Mesendoderm (in vitro differentiated cells): ENCODE measurements around the gene MYCT1.
A peak's percentile ranks its signal among the peaks of the same experiment; 100 is the strongest.

ENCODE experiments used
- DNase-seq: peaks from one replicate; pipeline ENCODE4 v3.0.0; 2013
- H2AK5ac ChIP-seq: 2 replicates; pipeline ENCODE4 v1.6.1; 2013; ENCODE audit warnings: low read length, inconsistent platforms
- H2BK120ac ChIP-seq: 2 replicates; pipeline ENCODE4 v1.6.1; 2013; ENCODE audit warnings: low read depth, mild to moderate bottlenecking, low read length, moderate library complexity, mixed read lengths
- H2BK15ac ChIP-seq: replicated peaks from 2 replicates; pipeline ENCODE4 v1.6.1; 2013; ENCODE audit warnings: low read depth, mild to moderate bottlenecking, moderate library complexity
- H2BK5ac ChIP-seq: 2 replicates; pipeline ENCODE4 v1.6.1; 2013; ENCODE audit warnings: low read length, inconsistent platforms
- H3K18ac ChIP-seq: 2 replicates; pipeline ENCODE4 v1.6.1; 2013; ENCODE audit warnings: mild to moderate bottlenecking, low read length, mixed read lengths
- H3K23ac ChIP-seq: one replicate; pipeline ENCODE4 v1.6.1; 2013; ENCODE audit warnings: low read length
- H3K27ac ChIP-seq: 2 replicates; pipeline ENCODE4 v1.5.1; 2013; ENCODE audit warnings: low read depth, mild to moderate bottlenecking, inconsistent platforms, low read length, moderate library complexity
- H3K27me3 ChIP-seq: 2 replicates; pipeline ENCODE4 v1.6.1; 2013; ENCODE audit warnings: low read length, control low read depth, mild to moderate bottlenecking, inconsistent platforms; ENCODE audit not compliant: insufficient read depth, poor library complexity
- H3K36me3 ChIP-seq: 2 replicates; pipeline ENCODE4 v1.6.1; 2013; ENCODE audit warnings: low read length, inconsistent platforms; ENCODE audit not compliant: control insufficient read depth, insufficient read depth
- H3K4ac ChIP-seq: one replicate; pipeline ENCODE4 v1.6.1; 2013; ENCODE audit warnings: low read depth, mild to moderate bottlenecking, low read length, moderate library complexity
- H3K4me1 ChIP-seq: 2 replicates; pipeline ENCODE4 v1.6.1; 2013; ENCODE audit warnings: low read depth, low read length, inconsistent platforms; ENCODE audit not compliant: control insufficient read depth
- H3K4me2 ChIP-seq: 2 replicates; pipeline ENCODE4 v1.6.1; 2013; ENCODE audit warnings: low read length
- H3K4me3 ChIP-seq: 2 replicates; pipeline ENCODE4 v1.5.1; 2013; ENCODE audit warnings: mild to moderate bottlenecking, low read length
- H3K56ac ChIP-seq: one replicate; pipeline ENCODE4 v1.6.1; 2013; ENCODE audit warnings: low read length
- H3K79me1 ChIP-seq: 2 replicates; pipeline ENCODE4 v1.6.1; 2013; ENCODE audit warnings: low read length, inconsistent platforms
- H3K79me2 ChIP-seq: 2 replicates; pipeline ENCODE4 v1.6.1; 2013; ENCODE audit warnings: mild to moderate bottlenecking, low read length; ENCODE audit not compliant: control insufficient read depth, insufficient read depth
- H3K9ac ChIP-seq: 2 replicates; pipeline ENCODE4 v1.6.1; 2013; ENCODE audit warnings: low read length, inconsistent platforms
- H4K5ac ChIP-seq: one replicate; pipeline ENCODE4 v1.6.1; 2013; ENCODE audit warnings: low read length
- H4K8ac ChIP-seq: one replicate; pipeline ENCODE4 v1.6.1; 2013; ENCODE audit warnings: low read depth, mild to moderate bottlenecking, control low read depth, low read length, moderate library complexity
- WGBS: extraction: QIAGEN DNeasy Blood & Tissue Kit; methylation state at CpG from one replicate; pipeline ENCODE4 v1.1.7; 2013; ENCODE audit warnings: low lambda C conversion rate, missing lambda C conversion rate; ENCODE audit not compliant: insufficient coverage; ENCODE audit errors: extremely low coverage; 5-methylcytosine and 5-hydroxymethylcytosine counted together

MYCT1 gene

GRCh38 chr6:152746172-152746553 lies 48.5 kb downstream of the MYCT1 start:
- H2AK5ac ChIP-seq = no peak overlapping the region
- no peak overlapping the region for H3K18ac ChIP-seq
- no peaks in the 10 kb centered on the region for H3K4me1 ChIP-seq
- H3K4me3 ChIP-seq = no peak overlapping the region
- no peaks in the 10 kb centered on the region for H3K79me1 ChIP-seq
- no peak overlapping the region for H3K4ac ChIP-seq
- no peak overlapping the region for H4K8ac ChIP-seq
- H3K36me3 ChIP-seq = no peaks in the 10 kb centered on the region
- no peak overlapping the region for H2BK15ac ChIP-seq
- H3K23ac ChIP-seq = no peak overlapping the region
- H2BK120ac ChIP-seq = no peak overlapping the region
- no peak overlapping the region for H4K5ac ChIP-seq
- H3K79me2 ChIP-seq = no peaks in the 10 kb centered on the region
- H3K9ac ChIP-seq = no peak overlapping the region
- no peak overlapping the region for H3K27ac ChIP-seq
- no peak for DNase-seq
- H3K4me2 ChIP-seq = no peak overlapping the region
- WGBS = no CpG with 5 or more reads among the region's 2 CpGs
- no peaks in the 10 kb centered on the region for H3K27me3 ChIP-seq
- no peak overlapping the region for H2BK5ac ChIP-seq
- no peak overlapping the region for H3K56ac ChIP-seq

- no peak overlapping the region for H2BK15ac ChIP-seq
- H4K5ac ChIP-seq = no peak overlapping the region
- H3K4ac ChIP-seq = no peak overlapping the region
- no peaks in the 10 kb centered on the region for H3K36me3 ChIP-seq
- H3K4me2 ChIP-seq = no peak overlapping the region
- no peak overlapping the region for H3K27ac ChIP-seq
- H3K56ac ChIP-seq = no peak overlapping the region
- H3K79me2 ChIP-seq = no peaks in the 10 kb centered on the region
- H2BK5ac ChIP-seq = no peak overlapping the region
- H3K23ac ChIP-seq = no peak overlapping the region
- H3K18ac ChIP-seq = no peak overlapping the region
- H3K27me3 ChIP-seq = no peaks in the 10 kb centered on the region
- no CpG with 5 or more reads among the region's 1 CpG for WGBS
- H3K79me1 ChIP-seq = no peaks in the 10 kb centered on the region
- H2AK5ac ChIP-seq = no peak overlapping the region
- no peak overlapping the region for H2BK120ac ChIP-seq
- peak; percentile 9 for DNase-seq
- H3K9ac ChIP-seq = no peak overlapping the region
- H4K8ac ChIP-seq = no peak overlapping the region
- no peaks in the 10 kb centered on the region for H3K4me1 ChIP-seq
- no peak overlapping the region for H3K4me3 ChIP-seq
Measured at GRCh38 chr6:152748843-152749242, 51.1 kb downstream of the MYCT1 start.

GRCh38 chr6:152749336-152749735 lies 51.6 kb downstream of the MYCT1 start:
- H3K79me1 ChIP-seq = no peaks in the 10 kb centered on the region
- DNase-seq = no peak

GRCh38 chr6:152750694-152751093 lies 53.0 kb downstream of the MYCT1 start, which contains the start of gene VIP:
TSS of gene VIP (plus strand) at chr6:152750797. CDS start at chr6:152752178, 1,381 bp downstream.
- Histone ChIP-seq H3K4me3 (no peak within 1 kb of the TSS), H3K9ac (no peak within 1 kb of the TSS), H3K18ac (no peak within 1 kb of the TSS), H4K8ac (no peak within 1 kb of the TSS), H3K4ac (no peak within 1 kb of the TSS), H2BK120ac (no peak within 1 kb of the TSS), H2BK15ac (no peak within 1 kb of the TSS), H3K4me1 (no peaks in the 10 kb centered on the region), H3K79me2 (no peaks in the 10 kb centered on the region), H3K36me3 (no peaks in the 10 kb centered on the region), H3K27me3 (no peaks in the 10 kb centered on the region), H3K56ac (no peak within 1 kb of the TSS), H3K27ac (no peak within 1 kb of the TSS), H4K5ac (no peak within 1 kb of the TSS), H3K23ac (no peak within 1 kb of the TSS), H3K79me1 (no peaks in the 10 kb centered on the region), H3K4me2 (no peak within 1 kb of the TSS), H2BK5ac (no peak within 1 kb of the TSS), H2AK5ac (no peak within 1 kb of the TSS)
- WGBS = no CpG with 5 or more reads among the region's 5 CpGs
- DNase-seq = peak; percentile 86

More at GRCh38 chr6:152749336-152749735, 51.6 kb downstream of the MYCT1 start:
- Histone ChIP-seq H2BK120ac (no peak overlapping the region), H2BK15ac (no peak overlapping the region), H3K18ac (no peak overlapping the region), H3K27me3 (no peaks in the 10 kb centered on the region), H3K4me2 (no peak overlapping the region), H3K4me1 (no peaks in the 10 kb centered on the region), H2BK5ac (no peak overlapping the region), H3K79me2 (no peaks in the 10 kb centered on the region), H4K5ac (no peak overlapping the region), H4K8ac (no peak overlapping the region), H3K27ac (no peak overlapping the region), H3K23ac (no peak overlapping the region), H3K56ac (no peak overlapping the region), H3K9ac (no peak overlapping the region), H3K36me3 (no peaks in the 10 kb centered on the region), H3K4ac (no peak overlapping the region), H2AK5ac (no peak overlapping the region), H3K4me3 (no peak overlapping the region)
- WGBS = no CpG with 5 or more reads among the region's 1 CpG

GRCh38 chr6:152765331-152765730 lies 67.6 kb downstream of the MYCT1 start:
- Histone ChIP-seq H3K4me3 (no peak overlapping the region), H3K4me1 (no peaks in the 10 kb centered on the region), H3K4ac (no peak overlapping the region), H3K9ac (no peak overlapping the region), H3K79me2 (no peaks in the 10 kb centered on the region), H3K79me1 (no peaks in the 10 kb centered on the region), H3K4me2 (no peak overlapping the region), H2BK15ac (no peak overlapping the region), H3K18ac (no peak overlapping the region), H3K27ac (no peak overlapping the region), H4K5ac (no peak overlapping the region), H3K27me3 (no peaks in the 10 kb centered on the region), H3K56ac (no peak overlapping the region), H3K23ac (no peak overlapping the region), H4K8ac (no peak overlapping the region), H2BK120ac (no peak overlapping the region), H2AK5ac (no peak overlapping the region), H3K36me3 (no peaks in the 10 kb centered on the region), H2BK5ac (no peak overlapping the region)
- DNase-seq = no peak
- no CpG with 5 or more reads among the region's 3 CpGs for WGBS

GRCh38 chr6:152769159-152769558 lies 71.5 kb downstream of the MYCT1 start:
- no CpG with 5 or more reads among the region's 7 CpGs for WGBS
- H3K36me3 ChIP-seq = no peaks in the 10 kb centered on the region
- no peak overlapping the region for H4K8ac ChIP-seq
- no peak overlapping the region for H3K56ac ChIP-seq
- no peak overlapping the region for H2BK5ac ChIP-seq
- H2BK15ac ChIP-seq = no peak overlapping the region
- DNase-seq = no peak
- no peak overlapping the region for H2BK120ac ChIP-seq
- no peaks in the 10 kb centered on the region for H3K79me1 ChIP-seq
- no peaks in the 10 kb centered on the region for H3K79me2 ChIP-seq
- H3K4me3 ChIP-seq = no peak overlapping the region
- H3K4me2 ChIP-seq = no peak overlapping the region
- H3K23ac ChIP-seq = no peak overlapping the region
- no peaks in the 10 kb centered on the region for H3K27me3 ChIP-seq
- no peak overlapping the region for H3K4ac ChIP-seq
- no peak overlapping the region for H4K5ac ChIP-seq
- H2AK5ac ChIP-seq = no peak overlapping the region
- no peak overlapping the region for H3K9ac ChIP-seq
- H3K4me1 ChIP-seq = no peaks in the 10 kb centered on the region
- no peak overlapping the region for H3K27ac ChIP-seq
- H3K18ac ChIP-seq = no peak overlapping the region
